WTC11 (cell line): ENCODE data around the gene GAS2L1. TPM values are rescaled to one million over a fixed set of nuclear protein-coding genes. Genes with fewer than 3 reads are reported as not detected.

Experiments
- ATAC-seq: fragments of 200-7000 bp; cut with Tn5 transposase; 2 replicates; pipeline ENCODE4 v1.10.0; 2021; ENCODE audit warnings: mild to moderate bottlenecking, moderate library complexity
- CTCF ChIA-PET: fragments of 300-600 bp; sonication (Branson Sonifier 250); formaldehyde crosslinking; loops from one replicate; lab custom pipeline; 2021; ENCODE audit warnings: antibody characterized with exemption; lab: Charles Lee
- POLR2A ChIA-PET: fragments of 350-600 bp; sonication (Branson Sonifier 250); formaldehyde crosslinking; loops from one replicate; lab custom pipeline; 2021; ENCODE audit warnings: antibody characterized with exemption; lab: Charles Lee
- DNase-seq: peaks from one replicate; pipeline ENCODE4 v3.0.0; 2021; ENCODE audit warnings: low spot score
- H3K27ac Mint-ChIP-seq: 2 replicates; pipeline ENCODE4 v1.8.0; 2021; ENCODE audit warnings: mixed read lengths
- H3K27me3 Mint-ChIP-seq: 2 replicates; pipeline ENCODE4 v1.8.0; 2021; ENCODE audit warnings: low read depth, mild to moderate bottlenecking, moderate library complexity, mixed read lengths
- H3K36me3 Mint-ChIP-seq: 2 replicates; pipeline ENCODE4 v1.8.0; 2021; ENCODE audit warnings: mixed read lengths
- H3K4me1 Mint-ChIP-seq: 2 replicates; pipeline ENCODE4 v1.8.0; 2022; ENCODE audit warnings: mixed read lengths
- H3K4me3 Mint-ChIP-seq: 2 replicates; pipeline ENCODE4 v1.8.0; 2021; ENCODE audit warnings: mild to moderate bottlenecking, moderate library complexity, mixed read lengths
- H3K9me3 Mint-ChIP-seq: 2 replicates; pipeline ENCODE4 v1.8.0; 2021; ENCODE audit warnings: mixed read lengths
- CBFB ChIP-seq: sonication (generic); formaldehyde crosslinking; IDR thresholded peaks from 2 replicates; pipeline ENCODE4 v1.8.1; 2022; ENCODE audit warnings: mild to moderate bottlenecking, low read depth, missing genetic modification reagents
- GRHL2 ChIP-seq: fragments of 250-450 bp; sonication (Bioruptor Pico); IDR thresholded peaks from 2 replicates; pipeline ENCODE4 v1.8.0; 2022; ENCODE audit warnings: mild to moderate bottlenecking, moderate library complexity; ENCODE audit not compliant: insufficient replicate concordance, severe bottlenecking
- HMGA2 ChIP-seq: fragments of 250-450 bp; sonication (Bioruptor Pico); IDR thresholded peaks from 2 replicates; pipeline ENCODE4 v1.4.0; 2021; ENCODE audit warnings: mild to moderate bottlenecking, moderate library complexity
- JAZF1 ChIP-seq: fragments of 250-450 bp; sonication (Bioruptor Pico); IDR thresholded peaks from 2 replicates; pipeline ENCODE4 v1.9.0; 2021; ENCODE audit warnings: moderate library complexity, mild to moderate bottlenecking, inconsistent platforms
- MXD4 ChIP-seq: fragments of 250-450 bp; sonication (Bioruptor Pico); IDR thresholded peaks from 2 replicates; pipeline ENCODE4 v1.8.0; 2021; ENCODE audit warnings: mild to moderate bottlenecking, moderate library complexity, borderline replicate concordance
- NFYB ChIP-seq: sonication (generic); formaldehyde crosslinking; conservative IDR thresholded peaks from 2 replicates; pipeline ENCODE4 v1.8.0; 2022; ENCODE audit warnings: low read depth, missing genetic modification reagents
- TEAD1 ChIP-seq: sonication (generic); formaldehyde crosslinking; IDR thresholded peaks from 2 replicates; pipeline ENCODE4 v1.8.0; 2022; ENCODE audit warnings: mild to moderate bottlenecking, missing genetic modification reagents
- ZNF416 ChIP-seq: fragments of 250-450 bp; sonication (Bioruptor Pico); IDR thresholded peaks from 2 replicates; pipeline ENCODE4 v1.9.0; 2021; ENCODE audit warnings: mild to moderate bottlenecking, inconsistent platforms
- total RNA-seq: library from RNA; stranded (reverse); gene quantifications from 3 replicates; pipeline ENCODE4 v1.2.3, GENCODE V29; 2021
- TF ChIP-seq, protein P1 (sequence below): fragments of 250-450 bp; sonication (Bioruptor Pico); IDR thresholded peaks from 2 replicates; pipeline ENCODE4 v1.9.0; 2021; ENCODE audit warnings: mild to moderate bottlenecking, borderline replicate concordance
- TF ChIP-seq, protein P2 (sequence below): fragments of 200-600 bp; IDR thresholded peaks from 2 replicates; pipeline ENCODE4 v1.8.0; 2022; ENCODE audit warnings: antibody characterized with exemption
- TF ChIP-seq, protein P3 (sequence below): sonication (generic); formaldehyde crosslinking; IDR thresholded peaks from 2 replicates; pipeline ENCODE4 v1.8.0; 2023; ENCODE audit warnings: mild to moderate bottlenecking, missing genetic modification reagents
- TF ChIP-seq, protein P4 (sequence below): sonication (generic); formaldehyde crosslinking; IDR thresholded peaks from 2 replicates; pipeline ENCODE4 v1.8.1; 2023; ENCODE audit warnings: mild to moderate bottlenecking, missing genetic modification reagents
- TF ChIP-seq, protein P5 (sequence below): sonication (generic); formaldehyde crosslinking; IDR thresholded peaks from 2 replicates; pipeline ENCODE4 v1.8.1; 2022; ENCODE audit warnings: missing genetic modification reagents, borderline replicate concordance
- TF ChIP-seq, protein P6 (sequence below): fragments of 250-450 bp; sonication (Bioruptor Pico); IDR thresholded peaks from 2 replicates; pipeline ENCODE4 v2.1.2; 2022; ENCODE audit warnings: mild to moderate bottlenecking, moderate library complexity

GAS2L1 gene
- total RNA-seq, 1 experiment from 2014 or later = 19.9 TPM

DNA sequence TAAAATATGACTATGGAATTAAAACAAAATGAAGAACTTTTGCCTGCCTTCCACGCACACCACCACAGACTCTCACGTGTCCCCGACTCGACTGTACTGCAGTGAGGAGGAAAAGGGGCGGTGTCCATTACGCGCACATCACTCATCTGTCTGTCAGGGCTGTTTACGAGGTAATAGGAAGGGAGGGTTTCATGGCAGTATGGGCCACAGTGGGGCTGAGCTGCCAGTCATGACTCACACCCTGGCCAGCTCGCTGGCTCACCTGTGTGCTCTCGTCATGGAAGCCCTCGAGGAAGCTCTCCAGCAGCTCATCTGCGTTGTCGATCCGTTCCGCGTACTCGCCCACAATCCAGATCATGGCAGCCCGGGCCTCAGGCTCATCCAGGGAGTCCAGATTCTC is 42.5 kb downstream of the GAS2L1 start:
- POLR2A ChIA-PET = no interaction called here
- no peak for TF ChIP-seq MXD4 (CRISPR knock-in tag)
- no peak for TF ChIP-seq TEAD1 (CRISPR knock-in tag)
- TF ChIP-seq ZNF416 (CRISPR knock-in tag) = no peak
- TF ChIP-seq, protein P1, sequence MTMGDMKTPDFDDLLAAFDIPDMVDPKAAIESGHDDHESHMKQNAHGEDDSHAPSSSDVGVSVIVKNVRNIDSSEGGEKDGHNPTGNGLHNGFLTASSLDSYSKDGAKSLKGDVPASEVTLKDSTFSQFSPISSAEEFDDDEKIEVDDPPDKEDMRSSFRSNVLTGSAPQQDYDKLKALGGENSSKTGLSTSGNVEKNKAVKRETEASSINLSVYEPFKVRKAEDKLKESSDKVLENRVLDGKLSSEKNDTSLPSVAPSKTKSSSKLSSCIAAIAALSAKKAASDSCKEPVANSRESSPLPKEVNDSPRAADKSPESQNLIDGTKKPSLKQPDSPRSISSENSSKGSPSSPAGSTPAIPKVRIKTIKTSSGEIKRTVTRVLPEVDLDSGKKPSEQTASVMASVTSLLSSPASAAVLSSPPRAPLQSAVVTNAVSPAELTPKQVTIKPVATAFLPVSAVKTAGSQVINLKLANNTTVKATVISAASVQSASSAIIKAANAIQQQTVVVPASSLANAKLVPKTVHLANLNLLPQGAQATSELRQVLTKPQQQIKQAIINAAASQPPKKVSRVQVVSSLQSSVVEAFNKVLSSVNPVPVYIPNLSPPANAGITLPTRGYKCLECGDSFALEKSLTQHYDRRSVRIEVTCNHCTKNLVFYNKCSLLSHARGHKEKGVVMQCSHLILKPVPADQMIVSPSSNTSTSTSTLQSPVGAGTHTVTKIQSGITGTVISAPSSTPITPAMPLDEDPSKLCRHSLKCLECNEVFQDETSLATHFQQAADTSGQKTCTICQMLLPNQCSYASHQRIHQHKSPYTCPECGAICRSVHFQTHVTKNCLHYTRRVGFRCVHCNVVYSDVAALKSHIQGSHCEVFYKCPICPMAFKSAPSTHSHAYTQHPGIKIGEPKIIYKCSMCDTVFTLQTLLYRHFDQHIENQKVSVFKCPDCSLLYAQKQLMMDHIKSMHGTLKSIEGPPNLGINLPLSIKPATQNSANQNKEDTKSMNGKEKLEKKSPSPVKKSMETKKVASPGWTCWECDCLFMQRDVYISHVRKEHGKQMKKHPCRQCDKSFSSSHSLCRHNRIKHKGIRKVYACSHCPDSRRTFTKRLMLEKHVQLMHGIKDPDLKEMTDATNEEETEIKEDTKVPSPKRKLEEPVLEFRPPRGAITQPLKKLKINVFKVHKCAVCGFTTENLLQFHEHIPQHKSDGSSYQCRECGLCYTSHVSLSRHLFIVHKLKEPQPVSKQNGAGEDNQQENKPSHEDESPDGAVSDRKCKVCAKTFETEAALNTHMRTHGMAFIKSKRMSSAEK (CRISPR knock-in tag) = no peak
- TF ChIP-seq, protein P2, sequence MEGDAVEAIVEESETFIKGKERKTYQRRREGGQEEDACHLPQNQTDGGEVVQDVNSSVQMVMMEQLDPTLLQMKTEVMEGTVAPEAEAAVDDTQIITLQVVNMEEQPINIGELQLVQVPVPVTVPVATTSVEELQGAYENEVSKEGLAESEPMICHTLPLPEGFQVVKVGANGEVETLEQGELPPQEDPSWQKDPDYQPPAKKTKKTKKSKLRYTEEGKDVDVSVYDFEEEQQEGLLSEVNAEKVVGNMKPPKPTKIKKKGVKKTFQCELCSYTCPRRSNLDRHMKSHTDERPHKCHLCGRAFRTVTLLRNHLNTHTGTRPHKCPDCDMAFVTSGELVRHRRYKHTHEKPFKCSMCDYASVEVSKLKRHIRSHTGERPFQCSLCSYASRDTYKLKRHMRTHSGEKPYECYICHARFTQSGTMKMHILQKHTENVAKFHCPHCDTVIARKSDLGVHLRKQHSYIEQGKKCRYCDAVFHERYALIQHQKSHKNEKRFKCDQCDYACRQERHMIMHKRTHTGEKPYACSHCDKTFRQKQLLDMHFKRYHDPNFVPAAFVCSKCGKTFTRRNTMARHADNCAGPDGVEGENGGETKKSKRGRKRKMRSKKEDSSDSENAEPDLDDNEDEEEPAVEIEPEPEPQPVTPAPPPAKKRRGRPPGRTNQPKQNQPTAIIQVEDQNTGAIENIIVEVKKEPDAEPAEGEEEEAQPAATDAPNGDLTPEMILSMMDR = no peak
- TF ChIP-seq CBFB (CRISPR knock-in tag) = no peak
- TF ChIP-seq JAZF1 (CRISPR knock-in tag) = no peak
- TF ChIP-seq, protein P3, sequence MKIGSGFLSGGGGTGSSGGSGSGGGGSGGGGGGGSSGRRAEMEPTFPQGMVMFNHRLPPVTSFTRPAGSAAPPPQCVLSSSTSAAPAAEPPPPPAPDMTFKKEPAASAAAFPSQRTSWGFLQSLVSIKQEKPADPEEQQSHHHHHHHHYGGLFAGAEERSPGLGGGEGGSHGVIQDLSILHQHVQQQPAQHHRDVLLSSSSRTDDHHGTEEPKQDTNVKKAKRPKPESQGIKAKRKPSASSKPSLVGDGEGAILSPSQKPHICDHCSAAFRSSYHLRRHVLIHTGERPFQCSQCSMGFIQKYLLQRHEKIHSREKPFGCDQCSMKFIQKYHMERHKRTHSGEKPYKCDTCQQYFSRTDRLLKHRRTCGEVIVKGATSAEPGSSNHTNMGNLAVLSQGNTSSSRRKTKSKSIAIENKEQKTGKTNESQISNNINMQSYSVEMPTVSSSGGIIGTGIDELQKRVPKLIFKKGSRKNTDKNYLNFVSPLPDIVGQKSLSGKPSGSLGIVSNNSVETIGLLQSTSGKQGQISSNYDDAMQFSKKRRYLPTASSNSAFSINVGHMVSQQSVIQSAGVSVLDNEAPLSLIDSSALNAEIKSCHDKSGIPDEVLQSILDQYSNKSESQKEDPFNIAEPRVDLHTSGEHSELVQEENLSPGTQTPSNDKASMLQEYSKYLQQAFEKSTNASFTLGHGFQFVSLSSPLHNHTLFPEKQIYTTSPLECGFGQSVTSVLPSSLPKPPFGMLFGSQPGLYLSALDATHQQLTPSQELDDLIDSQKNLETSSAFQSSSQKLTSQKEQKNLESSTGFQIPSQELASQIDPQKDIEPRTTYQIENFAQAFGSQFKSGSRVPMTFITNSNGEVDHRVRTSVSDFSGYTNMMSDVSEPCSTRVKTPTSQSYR = no peak
- TF ChIP-seq, protein P4, sequence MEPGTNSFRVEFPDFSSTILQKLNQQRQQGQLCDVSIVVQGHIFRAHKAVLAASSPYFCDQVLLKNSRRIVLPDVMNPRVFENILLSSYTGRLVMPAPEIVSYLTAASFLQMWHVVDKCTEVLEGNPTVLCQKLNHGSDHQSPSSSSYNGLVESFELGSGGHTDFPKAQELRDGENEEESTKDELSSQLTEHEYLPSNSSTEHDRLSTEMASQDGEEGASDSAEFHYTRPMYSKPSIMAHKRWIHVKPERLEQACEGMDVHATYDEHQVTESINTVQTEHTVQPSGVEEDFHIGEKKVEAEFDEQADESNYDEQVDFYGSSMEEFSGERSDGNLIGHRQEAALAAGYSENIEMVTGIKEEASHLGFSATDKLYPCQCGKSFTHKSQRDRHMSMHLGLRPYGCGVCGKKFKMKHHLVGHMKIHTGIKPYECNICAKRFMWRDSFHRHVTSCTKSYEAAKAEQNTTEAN = no peak
- TF ChIP-seq NFYB = no peak
- TF ChIP-seq, protein P5, sequence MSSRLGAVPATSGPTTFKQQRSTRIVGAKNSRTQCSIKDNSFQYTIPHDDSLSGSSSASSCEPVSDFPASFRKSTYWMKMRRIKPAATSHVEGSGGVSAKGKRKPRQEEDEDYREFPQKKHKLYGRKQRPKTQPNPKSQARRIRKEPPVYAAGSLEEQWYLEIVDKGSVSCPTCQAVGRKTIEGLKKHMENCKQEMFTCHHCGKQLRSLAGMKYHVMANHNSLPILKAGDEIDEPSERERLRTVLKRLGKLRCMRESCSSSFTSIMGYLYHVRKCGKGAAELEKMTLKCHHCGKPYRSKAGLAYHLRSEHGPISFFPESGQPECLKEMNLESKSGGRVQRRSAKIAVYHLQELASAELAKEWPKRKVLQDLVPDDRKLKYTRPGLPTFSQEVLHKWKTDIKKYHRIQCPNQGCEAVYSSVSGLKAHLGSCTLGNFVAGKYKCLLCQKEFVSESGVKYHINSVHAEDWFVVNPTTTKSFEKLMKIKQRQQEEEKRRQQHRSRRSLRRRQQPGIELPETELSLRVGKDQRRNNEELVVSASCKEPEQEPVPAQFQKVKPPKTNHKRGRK (CRISPR knock-in tag) = no peak
- no peak for TF ChIP-seq GRHL2 (CRISPR knock-in tag)
- TF ChIP-seq HMGA2 = no peak
- TF ChIP-seq, protein P6, sequence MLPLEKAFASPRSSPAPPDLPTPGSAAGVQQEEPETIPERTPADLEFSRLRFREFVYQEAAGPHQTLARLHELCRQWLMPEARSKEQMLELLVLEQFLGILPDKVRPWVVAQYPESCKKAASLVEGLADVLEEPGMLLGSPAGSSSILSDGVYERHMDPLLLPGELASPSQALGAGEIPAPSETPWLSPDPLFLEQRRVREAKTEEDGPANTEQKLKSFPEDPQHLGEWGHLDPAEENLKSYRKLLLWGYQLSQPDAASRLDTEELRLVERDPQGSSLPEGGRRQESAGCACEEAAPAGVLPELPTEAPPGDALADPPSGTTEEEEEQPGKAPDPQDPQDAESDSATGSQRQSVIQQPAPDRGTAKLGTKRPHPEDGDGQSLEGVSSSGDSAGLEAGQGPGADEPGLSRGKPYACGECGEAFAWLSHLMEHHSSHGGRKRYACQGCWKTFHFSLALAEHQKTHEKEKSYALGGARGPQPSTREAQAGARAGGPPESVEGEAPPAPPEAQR = no peak
- DNase-seq = no peak
- Mint-ChIP-seq H3K27me3 (no peaks in the 10 kb centered on the region), H3K4me1 (no peaks in the 10 kb centered on the region), H3K9me3 (no peaks in the 10 kb centered on the region), H3K27ac (no peak overlapping the region), H3K4me3 (no peak overlapping the region), H3K36me3 (peaks cover 68% of the 10 kb centered on the region)
- no peak for ATAC-seq
- CTCF ChIA-PET = no interaction called here
